ENCODE measurements around the gene CDK6. TPM values are rescaled to one million over a fixed set of nuclear protein-coding genes. Genes with fewer than 3 reads are reported as not detected.

The CDK6 gene
- total RNA-seq, 2 experiments from 2014 or later = 130 to 138 TPM

DNA sequence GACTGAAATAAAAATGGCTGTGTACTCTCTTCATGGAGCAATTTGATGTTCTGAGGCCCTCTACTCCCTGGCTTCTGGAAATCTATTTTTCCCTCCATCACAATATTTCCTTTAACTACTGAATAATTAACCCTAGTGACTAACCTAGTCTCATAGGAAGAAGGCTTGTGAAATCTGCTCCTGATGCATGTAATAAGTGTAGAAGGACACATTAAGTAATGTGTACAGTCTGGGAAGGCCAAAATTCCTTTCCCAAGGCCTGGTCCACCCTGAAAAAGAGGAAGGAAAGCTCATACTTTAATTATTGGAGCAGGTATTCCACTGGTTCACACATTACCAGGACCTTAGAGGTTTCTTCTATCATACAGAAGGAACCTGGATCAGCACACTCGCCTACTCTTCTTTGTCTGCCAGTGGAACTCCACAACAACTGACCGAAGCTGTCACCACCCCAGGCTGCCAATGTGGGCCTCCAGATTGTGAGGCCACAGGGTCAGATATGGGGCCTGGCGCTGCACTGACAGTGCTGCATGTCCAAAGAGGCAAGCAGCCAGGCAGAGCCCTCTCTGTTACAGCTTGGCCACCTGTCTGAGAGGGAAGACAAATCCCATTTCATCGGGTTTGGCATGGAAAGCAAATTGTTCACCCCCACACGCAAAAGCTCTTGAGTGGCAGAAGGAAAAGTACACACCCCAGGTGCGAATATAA is 191.8 kb downstream of the CDK6 start:
- Mint-ChIP-seq H3K27me3 (no peaks in the 10 kb centered on the region), H3K4me1 (ENCODE audit: low read depth) (peaks cover 91% of the 10 kb centered on the region), H3K36me3 (ENCODE audit: low read depth) (peaks cover 47% of the 10 kb centered on the region), H3K9me3 (no peaks in the 10 kb centered on the region), H3K27ac (peak overlapping the region; percentile 92), H3K4me3 (no peak overlapping the region)
- TF ChIP-seq, protein P1, sequence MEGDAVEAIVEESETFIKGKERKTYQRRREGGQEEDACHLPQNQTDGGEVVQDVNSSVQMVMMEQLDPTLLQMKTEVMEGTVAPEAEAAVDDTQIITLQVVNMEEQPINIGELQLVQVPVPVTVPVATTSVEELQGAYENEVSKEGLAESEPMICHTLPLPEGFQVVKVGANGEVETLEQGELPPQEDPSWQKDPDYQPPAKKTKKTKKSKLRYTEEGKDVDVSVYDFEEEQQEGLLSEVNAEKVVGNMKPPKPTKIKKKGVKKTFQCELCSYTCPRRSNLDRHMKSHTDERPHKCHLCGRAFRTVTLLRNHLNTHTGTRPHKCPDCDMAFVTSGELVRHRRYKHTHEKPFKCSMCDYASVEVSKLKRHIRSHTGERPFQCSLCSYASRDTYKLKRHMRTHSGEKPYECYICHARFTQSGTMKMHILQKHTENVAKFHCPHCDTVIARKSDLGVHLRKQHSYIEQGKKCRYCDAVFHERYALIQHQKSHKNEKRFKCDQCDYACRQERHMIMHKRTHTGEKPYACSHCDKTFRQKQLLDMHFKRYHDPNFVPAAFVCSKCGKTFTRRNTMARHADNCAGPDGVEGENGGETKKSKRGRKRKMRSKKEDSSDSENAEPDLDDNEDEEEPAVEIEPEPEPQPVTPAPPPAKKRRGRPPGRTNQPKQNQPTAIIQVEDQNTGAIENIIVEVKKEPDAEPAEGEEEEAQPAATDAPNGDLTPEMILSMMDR (IDR thresholded peaks at IDR 0.05) = no peak
- CTCF ChIA-PET = interaction anchor here (0.7 to 1.6 kb wide), 7 partner anchors 8 to 40 kb away, joined by 3 to 9 read pairs (median 4); no protein-coding TSS in a partner anchor
- POLR2A ChIA-PET = interaction anchor here (1.8 to 3.1 kb wide), 3 partner anchors 10 to 14 kb away, joined by 5 to 17 read pairs (median 12); no protein-coding TSS in a partner anchor
- ATAC-seq (no peak), DNase-seq (no peak)
- intact Hi-C loops (cut with micrococcal nuclease) = loop anchor here (5.0 kb wide), 1 partner anchor 258 kb away; no protein-coding TSS in a partner anchor

DNA sequence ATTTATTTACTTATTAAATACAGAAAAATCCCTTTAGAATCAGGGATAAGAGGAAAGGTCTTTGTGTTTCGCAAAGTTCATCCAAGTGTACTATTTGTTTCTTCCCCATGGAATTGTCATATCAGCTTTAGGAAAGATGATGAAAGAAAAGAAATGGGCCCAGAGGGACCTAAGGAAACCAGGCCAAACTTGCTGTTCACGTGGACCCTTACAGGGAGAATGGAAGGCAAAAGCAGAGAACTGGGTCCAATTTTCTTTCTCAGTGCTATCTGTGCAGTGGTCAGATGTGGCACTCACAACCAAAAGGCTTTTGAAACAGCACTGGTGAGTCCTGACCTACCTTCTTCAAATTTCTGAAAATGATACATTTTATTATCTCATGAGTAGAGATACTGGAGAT is 192.6 kb downstream of the CDK6 start:
- Mint-ChIP-seq H3K27me3 (no peaks in the 10 kb centered on the region), H3K4me1 (ENCODE audit: low read depth) (peaks cover 91% of the 10 kb centered on the region), H3K36me3 (ENCODE audit: low read depth) (peaks cover 54% of the 10 kb centered on the region), H3K9me3 (no peaks in the 10 kb centered on the region), H3K4me3 (no peak overlapping the region), H3K27ac (peak overlapping the region; percentile 92)
- intact Hi-C loops (cut with micrococcal nuclease) = loop anchor here (5.0 kb wide), 1 partner anchor 258 kb away; no protein-coding TSS in a partner anchor
- ATAC-seq (no peak), DNase-seq (no peak)
- ChIA-PET CTCF (interaction anchor here (0.7 to 3.1 kb wide), 3 partner anchors 12 to 41 kb away, joined by 3 to 9 read pairs (median 3); no protein-coding TSS in a partner anchor), POLR2A (interaction anchor here (1.8 to 3.1 kb wide), 2 partner anchors 9 to 13 kb away, joined by 5 to 17 read pairs; no protein-coding TSS in a partner anchor)
- TF ChIP-seq, protein P1 (IDR thresholded peaks at IDR 0.05) = no peak

DNA sequence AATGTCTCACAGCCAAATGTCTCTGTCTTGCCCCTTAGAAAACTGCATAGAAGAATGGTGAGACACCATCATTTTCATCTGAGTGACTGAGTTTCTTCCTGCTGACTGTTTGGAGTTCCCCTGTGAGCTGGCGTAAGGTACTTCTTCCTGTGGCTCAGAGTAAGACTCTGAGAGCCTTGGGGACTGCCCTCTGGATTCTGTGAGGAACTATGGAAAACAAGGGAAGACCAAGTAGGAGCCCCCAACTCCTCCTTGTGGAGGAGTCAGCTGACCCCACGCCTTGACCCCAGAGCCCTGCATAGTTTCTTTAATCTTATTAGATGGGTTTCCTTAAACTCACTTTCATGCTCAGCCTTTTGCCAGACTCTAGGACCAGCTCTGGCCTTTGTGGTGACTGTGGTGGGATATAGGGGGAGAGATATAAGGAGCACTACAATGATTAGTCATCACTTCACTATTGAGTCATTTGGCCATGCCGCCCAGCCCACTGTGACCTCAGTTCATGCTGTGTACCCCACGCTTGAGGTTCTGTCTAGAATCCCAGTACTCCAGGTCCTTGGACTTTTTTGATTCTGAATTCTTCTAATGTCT is 194.4 kb downstream of the CDK6 start:
- ChIA-PET CTCF (interaction anchor here (0.7 to 3.1 kb wide), 3 partner anchors 10 to 191 kb away, joined by 3 to 9 read pairs (median 3); no protein-coding TSS in a partner anchor), POLR2A (interaction anchor here (0.6 to 3.4 kb wide), 8 partner anchors 11 to 194 kb away, joined by 3 to 13 read pairs (median 4); partner anchors contain the start of gene CDK6)
- ATAC-seq = peak; percentile 71
- Mint-ChIP-seq H3K4me3 (peak overlapping the region; percentile 9), H3K27ac (peak overlapping the region; percentile 92), H3K36me3 (ENCODE audit: low read depth) (peaks cover 54% of the 10 kb centered on the region), H3K27me3 (no peaks in the 10 kb centered on the region), H3K4me1 (ENCODE audit: low read depth) (peaks cover 86% of the 10 kb centered on the region), H3K9me3 (no peaks in the 10 kb centered on the region)
- intact Hi-C loops (cut with micrococcal nuclease) = loop anchor here (1.0 to 5.0 kb wide), 2 partner anchors 66 to 260 kb away; no protein-coding TSS in a partner anchor
- TF ChIP-seq, protein P1 (IDR thresholded peaks at IDR 0.05) = no peak
- DNase-seq = peak; percentile 87

DNA sequence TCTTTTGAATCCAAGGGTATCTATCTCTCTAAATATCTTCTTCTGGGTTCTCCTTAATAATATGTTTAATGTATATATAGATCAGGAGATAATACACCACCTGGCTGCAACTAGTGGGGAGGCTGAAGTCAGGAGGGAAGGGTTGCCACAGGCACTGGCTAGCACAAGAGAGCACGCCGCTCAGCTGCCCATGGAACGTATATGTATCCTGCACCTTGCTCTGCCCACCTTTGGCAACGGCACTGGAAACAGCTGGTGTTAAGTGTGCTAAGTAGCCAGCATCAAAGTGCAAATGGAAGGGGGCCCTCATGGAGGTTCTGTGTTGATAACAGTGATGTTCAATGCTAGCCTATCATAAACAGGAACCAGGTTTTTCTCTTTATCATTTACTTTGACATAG is 196.4 kb downstream of the CDK6 start:
- TF ChIP-seq, protein P1 (IDR thresholded peaks at IDR 0.05) = no peak
- POLR2A ChIA-PET = interaction anchor here (1.1 to 3.4 kb wide), 2 partner anchors 15 to 196 kb away, joined by 5 to 13 read pairs; partner anchors contain the start of gene CDK6
- Mint-ChIP-seq H3K4me1 (ENCODE audit: low read depth) (peaks cover 81% of the 10 kb centered on the region), H3K4me3 (no peak overlapping the region), H3K27ac (peak overlapping the region; percentile 94), H3K27me3 (no peaks in the 10 kb centered on the region), H3K36me3 (ENCODE audit: low read depth) (peaks cover 48% of the 10 kb centered on the region), H3K9me3 (no peaks in the 10 kb centered on the region)
- ATAC-seq = no peak
- DNase-seq = no peak
- intact Hi-C loops (cut with micrococcal nuclease) = loop anchor here (5.0 kb wide), 1 partner anchor 262 kb away; no protein-coding TSS in a partner anchor
- CTCF ChIA-PET = interaction anchor here (1.2 to 1.3 kb wide), 3 partner anchors 18 to 193 kb away, joined by 3 to 4 read pairs (median 3); no protein-coding TSS in a partner anchor

Measured in activated CD8-positive, alpha-beta T cell treated with anti-CD3 and anti-CD28 coated beads for 36 hours (primary cell).